CD4-positive, alpha-beta memory T cell (primary cell): ENCODE data around the gene ZNF100. TPM values are rescaled to one million over a fixed set of nuclear protein-coding genes. Genes with fewer than 3 reads are reported as not detected.

Experiments used
- CTCF ChIA-PET: fragments of 350-600 bp; sonication (Branson Sonifier 250); formaldehyde crosslinking; loops from one replicate; lab custom pipeline; 2021; ENCODE audit warnings: inconsistent platforms; ENCODE audit not compliant: partially characterized antibody; lab: Charles Lee
- POLR2A ChIA-PET: fragments of 350-600 bp; sonication (Branson Sonifier 250); formaldehyde crosslinking; loops from one replicate; lab custom pipeline; 2021; ENCODE audit not compliant: partially characterized antibody; lab: Charles Lee
- DNase-seq, 5 donors: peaks; one replicate each; pipeline versions ENCODE4 v3.0.0 to v3.0.0-alpha.2; 2020 to 2022; ENCODE audit warnings: mixed read lengths in 1 of 5
- H3K27ac ChIP-seq: one replicate; pipeline ENCODE4 v1.7.0; 2013; ENCODE audit warnings: low read depth, low read length
- H3K27me3 ChIP-seq: 2 replicates; pipeline ENCODE4 v1.7.0; 2013; ENCODE audit warnings: mild to moderate bottlenecking, low read length, moderate library complexity; ENCODE audit not compliant: insufficient read depth
- H3K36me3 ChIP-seq: 2 replicates; pipeline ENCODE4 v1.7.0; 2013; ENCODE audit warnings: mild to moderate bottlenecking, low read length, moderate library complexity; ENCODE audit not compliant: insufficient read depth
- H3K4me1 ChIP-seq: 2 replicates; pipeline ENCODE4 v1.7.0; 2013; ENCODE audit warnings: mild to moderate bottlenecking, low read length, moderate library complexity; ENCODE audit not compliant: insufficient read depth
- H3K4me3 ChIP-seq, 2 donors: one replicate each; pipeline ENCODE4 v1.7.0; 2013; ENCODE audit warnings: low read length in 2 of 2, mild to moderate bottlenecking in 1 of 2
- H3K9me3 ChIP-seq, 2 donors: one replicate each; pipeline ENCODE4 v1.7.0; 2013; ENCODE audit warnings: low read length in 2 of 2, control low read depth in 1 of 2; ENCODE audit not compliant: control insufficient read depth in 1 of 2
- H3K27ac Mint-ChIP-seq, 7 donors: one replicate each; pipeline ENCODE4 v1.8.0; 2020 to 2021; ENCODE audit warnings: mixed read lengths in 7 of 7, mild to moderate bottlenecking in 6 of 7, inconsistent platforms in 3 of 7, moderate library complexity in 3 of 7
- H3K27me3 Mint-ChIP-seq, 2 donors: one replicate each; pipeline ENCODE4 v1.8.0; 2020 to 2021; ENCODE audit warnings: mixed read lengths in 2 of 2
- H3K36me3 Mint-ChIP-seq, 2 donors: one replicate each; pipeline ENCODE4 v1.8.0; 2020 to 2021; ENCODE audit warnings: mixed read lengths in 2 of 2, inconsistent platforms in 1 of 2, mild to moderate bottlenecking in 1 of 2
- H3K4me1 Mint-ChIP-seq, 4 donors: one replicate each; pipeline ENCODE4 v1.8.0; 2020 to 2021; ENCODE audit warnings: mixed read lengths in 4 of 4, mild to moderate bottlenecking in 1 of 4
- H3K4me3 Mint-ChIP-seq, 8 donors: one replicate each; pipeline ENCODE4 v1.8.0; 2020 to 2021; ENCODE audit warnings: mixed read lengths in 8 of 8, mild to moderate bottlenecking in 7 of 8, moderate library complexity in 6 of 8, inconsistent platforms in 3 of 8
- H3K9me3 Mint-ChIP-seq, 8 donors: one replicate each; pipeline ENCODE4 v1.8.0; 2020 to 2021; ENCODE audit warnings: mixed read lengths in 8 of 8, mild to moderate bottlenecking in 5 of 8, inconsistent platforms in 3 of 8, moderate library complexity in 1 of 8
- intact Hi-C: fragments of 100-400 bp; cut with micrococcal nuclease; formaldehyde crosslinking; loops from one replicate; pipeline ENCODE4 v1.15.1; 2023
- polyA plus RNA-seq, 2 donors: library from polyadenylated mRNA; unstranded; fragments of 300-500 nt; fragmentation: Illumina TruSeq; gene quantifications; one replicate each; pipeline ENCODE4 v1.2.3, GENCODE V29; 2021
- total RNA-seq, 2 experiments: library from RNA; stranded (reverse); gene quantifications; one replicate each; pipeline ENCODE4 v1.2.3, GENCODE V29; 2021

Gene ZNF100
- total and polyA plus RNA-seq, 4 experiments from 2014 or later: 7.9 to 16.0 (median 13.3) TPM

DNA sequence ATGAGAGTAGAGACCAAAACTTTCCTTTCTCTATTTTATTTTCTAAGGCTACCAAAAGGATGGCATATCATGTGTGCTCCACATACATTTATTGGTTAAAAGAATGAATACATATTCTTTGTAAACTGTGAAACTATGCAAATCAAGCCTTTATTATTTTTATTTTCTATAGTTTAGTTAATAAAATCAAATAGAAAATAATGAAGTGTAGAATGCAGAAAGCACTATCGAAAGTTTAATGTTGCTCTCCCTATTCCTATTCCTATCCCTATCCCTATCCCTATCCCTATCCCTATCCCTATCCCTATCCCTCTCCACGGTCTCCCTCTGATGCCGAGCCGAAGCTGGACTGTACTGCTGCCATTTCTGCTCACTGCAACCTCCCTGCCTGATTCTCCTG, 60.3 kb downstream of the ZNF100 start:
- no peak for DNase-seq
- Mint-ChIP-seq H3K27ac (no peak overlapping the region), H3K4me3 (no peak overlapping the region), H3K4me1 (no peaks in the 10 kb centered on the region), H3K9me3 (peaks cover 0 to 20% (median 3%) of the 10 kb centered on the region in 8 donors), H3K36me3 (no peaks in the 10 kb centered on the region), H3K27me3 (no peaks in the 10 kb centered on the region)
- no peak overlapping the region for H3K4me3 ChIP-seq
- no peak overlapping the region for H3K27ac ChIP-seq
- ChIA-PET POLR2A (no interaction called here), CTCF (no interaction called here)
- no peaks in the 10 kb centered on the region for H3K4me1 ChIP-seq
- H3K9me3 ChIP-seq: no peaks in the 10 kb centered on the region
- H3K36me3 ChIP-seq: no peaks in the 10 kb centered on the region
- no peaks in the 10 kb centered on the region for H3K27me3 ChIP-seq
- intact Hi-C loops: no loop called here

DNA sequence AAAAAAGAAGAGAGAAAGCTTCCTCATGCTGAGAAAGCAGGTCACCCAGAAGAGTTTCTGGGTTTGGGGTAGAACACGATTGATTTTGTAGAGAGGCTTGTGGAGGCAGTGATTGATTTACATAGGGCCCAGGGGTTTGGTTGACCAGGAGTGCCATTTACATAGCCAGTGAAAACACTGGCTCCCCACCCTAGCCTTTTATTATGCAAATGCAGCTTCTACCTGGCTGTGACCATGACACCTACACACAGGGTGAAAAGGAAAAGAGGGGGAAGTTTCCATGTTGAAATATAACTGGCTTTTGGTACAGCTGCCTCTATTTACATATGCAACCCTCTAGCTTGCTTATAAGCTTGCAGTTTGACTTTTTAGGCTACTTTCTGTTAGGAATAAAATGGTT, 62.0 kb downstream of the ZNF100 start:
- no peaks in the 10 kb centered on the region for H3K27me3 Mint-ChIP-seq
- CTCF ChIA-PET: no interaction called here
- H3K4me1 ChIP-seq: no peaks in the 10 kb centered on the region

DNA sequence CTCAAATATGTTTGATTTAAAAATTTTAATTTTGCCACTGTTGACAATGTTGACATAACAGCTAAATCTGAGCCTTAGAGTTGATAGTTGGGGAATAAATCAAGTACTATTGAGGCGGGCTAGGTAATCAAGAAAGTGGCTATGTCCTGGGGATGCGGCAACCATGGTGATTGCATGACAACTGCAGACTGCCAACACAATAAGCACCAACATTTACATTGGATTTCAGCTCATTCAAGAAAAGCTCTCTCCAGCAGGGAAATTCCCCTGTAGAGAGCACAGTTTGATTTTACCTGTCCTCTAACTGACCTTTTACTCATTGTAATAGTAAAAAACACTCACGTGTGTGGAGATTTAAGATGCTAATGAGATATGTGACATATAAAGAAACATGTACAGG, 63.1 kb downstream of the ZNF100 start:
- H3K4me1 ChIP-seq: no peaks in the 10 kb centered on the region
- POLR2A ChIA-PET: no interaction called here

More for the DNA sequence above, 62.0 kb downstream of the ZNF100 start:
- Histone ChIP-seq H3K9me3 (no peaks in the 10 kb centered on the region), H3K27me3 (no peaks in the 10 kb centered on the region), H3K36me3 (no peaks in the 10 kb centered on the region), H3K27ac (no peak overlapping the region), H3K4me3 (no peak overlapping the region)
- no peak overlapping the region for H3K27ac Mint-ChIP-seq
- no peak for DNase-seq
- no peaks in the 10 kb centered on the region for H3K36me3 Mint-ChIP-seq
- no peaks in the 10 kb centered on the region for H3K4me1 Mint-ChIP-seq
- H3K9me3 Mint-ChIP-seq: peaks cover 0 to 13% (median 2%) of the 10 kb centered on the region in 8 donors
- intact Hi-C loops: no loop called here
- POLR2A ChIA-PET: no interaction called here
- H3K4me3 Mint-ChIP-seq: no peak overlapping the region

DNA sequence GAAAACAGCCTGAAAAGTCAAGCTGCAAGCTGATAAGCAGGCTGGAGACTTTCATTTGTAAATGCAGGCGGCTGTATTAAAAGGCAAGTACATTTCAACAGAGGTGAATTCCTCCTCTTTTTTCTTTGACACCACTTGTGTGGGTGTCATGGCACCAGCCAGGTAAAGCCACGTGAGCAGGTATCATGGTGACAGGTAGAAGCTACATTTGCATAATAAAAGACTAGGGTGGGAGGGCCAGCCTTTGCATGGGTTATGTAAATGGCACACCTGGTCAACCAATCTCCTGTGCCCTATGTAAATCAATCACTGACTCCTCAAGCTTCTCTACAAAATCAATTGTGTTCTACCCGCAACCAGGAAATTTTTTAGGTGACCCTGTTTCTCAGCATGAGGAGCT, 68.2 kb downstream of the ZNF100 start:
- Mint-ChIP-seq H3K27me3 (no peaks in the 10 kb centered on the region), H3K36me3 (no peaks in the 10 kb centered on the region), H3K4me1 (no peaks in the 10 kb centered on the region), H3K9me3 (no peaks in the 10 kb centered on the region), H3K4me3 (no peak overlapping the region), H3K27ac (no peak overlapping the region)
- Histone ChIP-seq H3K27ac (no peak overlapping the region), H3K9me3 (no peaks in the 10 kb centered on the region), H3K36me3 (no peaks in the 10 kb centered on the region), H3K27me3 (no peaks in the 10 kb centered on the region), H3K4me1 (no peaks in the 10 kb centered on the region), H3K4me3 (no peak overlapping the region)
- intact Hi-C loops: loop anchor here (10.0 kb wide), 1 partner anchor 134 kb away; no protein-coding TSS in a partner anchor
- CTCF ChIA-PET: interaction anchor here (0.7 to 1.6 kb wide), 4 partner anchors 130 to 500 kb away, joined by 3 to 6 read pairs (median 4); partner anchors contain the start of gene ZNF429
- POLR2A ChIA-PET: no interaction called here
- DNase-seq: no peak

More for the DNA sequence above, 63.1 kb downstream of the ZNF100 start:
- H3K4me1 Mint-ChIP-seq: no peaks in the 10 kb centered on the region
- no peak overlapping the region for H3K27ac Mint-ChIP-seq
- DNase-seq: no peak
- no peaks in the 10 kb centered on the region for H3K36me3 Mint-ChIP-seq
- H3K4me3 Mint-ChIP-seq: no peak overlapping the region
- no peak overlapping the region for H3K4me3 ChIP-seq
- intact Hi-C loops: no loop called here
- no peaks in the 10 kb centered on the region for H3K9me3 ChIP-seq
- no peaks in the 10 kb centered on the region for H3K36me3 ChIP-seq
- H3K27me3 Mint-ChIP-seq: no peaks in the 10 kb centered on the region
- H3K27ac ChIP-seq: no peak overlapping the region
- peaks cover 0 to 9% (median 2%) of the 10 kb centered on the region in 8 donors for H3K9me3 Mint-ChIP-seq
- CTCF ChIA-PET: no interaction called here
- H3K27me3 ChIP-seq: no peaks in the 10 kb centered on the region

DNA sequence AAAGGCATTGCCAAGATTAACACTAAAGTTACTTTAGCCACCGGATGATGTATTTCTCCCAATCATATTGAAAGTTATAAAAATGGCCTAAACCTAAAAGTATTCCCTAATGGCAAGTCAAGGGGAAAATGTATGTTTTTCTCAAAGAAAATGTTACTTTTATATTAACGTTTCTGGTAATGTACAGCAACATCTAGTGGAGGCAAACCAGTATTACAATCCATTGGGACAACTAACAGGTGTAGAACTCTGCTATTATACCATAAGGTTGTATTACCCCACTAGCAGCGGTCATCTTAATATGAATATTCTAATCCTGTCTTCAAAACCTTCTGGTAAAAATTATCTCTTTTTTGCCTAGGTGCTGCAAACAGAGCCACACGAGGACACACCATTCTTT, 69.2 kb downstream of the ZNF100 start:
- Mint-ChIP-seq H3K9me3 (no peaks in the 10 kb centered on the region), H3K27ac (no peak overlapping the region), H3K27me3 (no peaks in the 10 kb centered on the region), H3K4me3 (no peak overlapping the region), H3K4me1 (no peaks in the 10 kb centered on the region), H3K36me3 (no peaks in the 10 kb centered on the region)
- no peaks in the 10 kb centered on the region for H3K4me1 ChIP-seq
- H3K9me3 ChIP-seq: no peaks in the 10 kb centered on the region
- POLR2A ChIA-PET: no interaction called here
- no peaks in the 10 kb centered on the region for H3K27me3 ChIP-seq
- no peak overlapping the region for H3K27ac ChIP-seq
- H3K36me3 ChIP-seq: no peaks in the 10 kb centered on the region
- peak; percentile 19 to 29 (median 25) for DNase-seq
- intact Hi-C loops: loop anchor here (10.0 kb wide), 1 partner anchor 133 kb away; no protein-coding TSS in a partner anchor
- no peak overlapping the region for H3K4me3 ChIP-seq
- CTCF ChIA-PET: interaction anchor here (0.8 to 1.6 kb wide), 3 partner anchors 215 to 369 kb away, joined by 3 to 6 read pairs (median 6); partner anchors contain the start of gene ZNF708

DNA sequence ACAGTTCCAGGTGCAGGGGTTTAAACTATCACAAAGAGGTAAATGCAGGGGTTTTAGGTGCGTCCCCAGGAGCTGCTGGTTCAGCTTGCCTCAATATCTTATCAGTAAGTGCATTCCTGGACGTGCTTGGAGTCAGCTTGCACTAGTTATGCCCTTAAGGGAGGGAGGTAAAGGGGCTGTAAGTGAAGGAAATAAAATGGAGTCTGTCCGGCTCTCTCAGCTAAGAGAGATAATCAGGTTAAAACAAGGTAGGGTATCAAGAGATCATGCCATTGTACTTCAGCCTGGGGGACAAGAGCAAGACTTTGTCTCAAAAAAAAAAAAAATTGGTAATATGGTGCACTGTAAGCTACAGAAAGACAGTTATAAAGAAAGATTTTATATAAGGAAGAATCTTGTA, 69.7 kb downstream of the ZNF100 start:
- Histone ChIP-seq H3K36me3 (no peaks in the 10 kb centered on the region), H3K4me1 (no peaks in the 10 kb centered on the region), H3K27me3 (no peaks in the 10 kb centered on the region), H3K4me3 (no peak overlapping the region), H3K27ac (no peak overlapping the region), H3K9me3 (no peaks in the 10 kb centered on the region)
- Mint-ChIP-seq H3K27ac (no peak overlapping the region), H3K4me3 (no peak overlapping the region), H3K36me3 (no peaks in the 10 kb centered on the region), H3K4me1 (no peaks in the 10 kb centered on the region), H3K9me3 (no peaks in the 10 kb centered on the region), H3K27me3 (no peaks in the 10 kb centered on the region)
- DNase-seq: no peak
- intact Hi-C loops: loop anchor here (10.0 kb wide), 1 partner anchor 133 kb away; no protein-coding TSS in a partner anchor
- ChIA-PET CTCF (interaction anchor here (0.7 to 1.8 kb wide), 5 partner anchors 10 to 494 kb away, joined by 3 to 10 read pairs (median 4); partner anchors contain the start of gene ZNF708), POLR2A (no interaction called here)

DNA sequence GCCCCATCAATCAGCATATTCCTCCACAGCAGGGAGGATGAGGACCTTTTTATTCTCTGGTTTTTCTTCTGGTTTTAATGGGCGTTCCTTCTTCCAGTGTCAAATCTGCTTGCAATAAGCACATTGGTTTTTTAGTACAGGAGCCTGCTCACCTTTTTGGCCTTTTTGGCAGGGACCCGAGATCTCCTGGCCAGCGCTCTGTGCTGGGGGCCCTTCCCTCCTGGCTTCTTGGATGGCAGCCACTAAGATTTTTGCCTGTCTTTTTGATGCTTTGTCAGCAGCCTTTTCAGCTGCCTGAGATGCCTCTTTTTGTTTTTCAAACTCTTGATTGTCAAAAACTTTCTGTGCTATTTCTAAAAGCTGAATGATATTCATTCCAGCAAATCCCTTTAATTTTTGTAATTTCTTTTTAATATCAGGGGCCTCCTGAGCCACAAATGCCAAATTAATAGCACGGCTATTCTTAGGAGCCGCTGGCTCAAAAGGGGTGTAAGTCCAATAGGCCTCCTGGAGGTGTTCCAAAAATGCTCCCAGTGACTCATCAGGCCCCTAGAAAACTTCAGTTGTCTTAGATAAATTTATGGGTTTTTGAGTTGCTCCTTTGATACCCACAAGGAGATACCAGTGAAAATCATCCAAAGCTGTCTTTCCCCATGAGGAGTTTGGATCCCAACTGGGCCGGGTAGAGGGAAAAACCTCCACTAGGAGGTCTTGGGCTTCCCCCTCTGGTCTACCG, 73.0 kb downstream of the ZNF100 start:
- no peak overlapping the region for H3K27ac ChIP-seq
- no peak overlapping the region for H3K4me3 ChIP-seq
- ChIA-PET CTCF (interaction anchor here (0.6 kb wide), 1 partner anchor 105 kb away, joined by 4 read pairs; no protein-coding TSS in a partner anchor), POLR2A (no interaction called here)
- H3K9me3 Mint-ChIP-seq: no peaks in the 10 kb centered on the region
- DNase-seq: no peak
- no peaks in the 10 kb centered on the region for H3K36me3 Mint-ChIP-seq
- no peak overlapping the region for H3K4me3 Mint-ChIP-seq
- H3K27ac Mint-ChIP-seq: no peak overlapping the region
- no peaks in the 10 kb centered on the region for H3K36me3 ChIP-seq
- no peaks in the 10 kb centered on the region for H3K9me3 ChIP-seq
- no peaks in the 10 kb centered on the region for H3K27me3 ChIP-seq
- peaks cover 0 to 1% (median 0%) of the 10 kb centered on the region in 4 donors for H3K4me1 Mint-ChIP-seq
- no peaks in the 10 kb centered on the region for H3K4me1 ChIP-seq
- no peaks in the 10 kb centered on the region for H3K27me3 Mint-ChIP-seq
- intact Hi-C loops: loop anchor here (10.0 kb wide), 1 partner anchor 130 kb away; no protein-coding TSS in a partner anchor
